DND-41 (cell line): ENCODE measurements around the gene ERBB4.

ENCODE experiments used
- ATAC-seq: fragments of 200-7000 bp; cut with Tn5 transposase; 3 replicates; pipeline ENCODE4 v1.9.1; 2021; ENCODE audit warnings: low read depth; ENCODE audit not compliant: insufficient read depth
- DNase-seq: peaks from one replicate; pipeline ENCODE4 v3.0.0-alpha.2; 2020
- H2AFZ ChIP-seq: 2 replicates; pipeline ENCODE4 v1.6.0; 2012; ENCODE audit warnings: low read depth, low read length
- H3K27ac ChIP-seq: 2 replicates; pipeline ENCODE4 v1.5.1; 2012; ENCODE audit warnings: low read length, inconsistent platforms
- H3K27me3 ChIP-seq: fragments of 200-600 bp; sonication (generic); 2 replicates; pipeline ENCODE4 v1.6.0; 2012; ENCODE audit warnings: low read length, mild to moderate bottlenecking, inconsistent platforms; ENCODE audit not compliant: insufficient read depth, poor library complexity
- H3K36me3 ChIP-seq: 2 replicates; pipeline ENCODE4 v1.5.1; 2012; ENCODE audit warnings: low read length, inconsistent platforms; ENCODE audit not compliant: insufficient read depth
- H3K4me1 ChIP-seq: 2 replicates; pipeline ENCODE4 v1.5.1; 2012; ENCODE audit warnings: mild to moderate bottlenecking, low read length; ENCODE audit not compliant: insufficient read depth
- H3K4me2 ChIP-seq: 2 replicates; pipeline ENCODE4 v1.6.0; 2012; ENCODE audit warnings: mild to moderate bottlenecking, moderate library complexity, low read length, inconsistent platforms; ENCODE audit not compliant: insufficient read depth
- H3K4me3 ChIP-seq, 2 experiments: fragments of 200-600 bp in 1 of 2; shearing (Covaris generic) in 1 of 2; 2 replicates each; pipeline ENCODE4 v1.5.1; 2012 to 2016; ENCODE audit warnings: inconsistent platforms in 2 of 2, low read length in 2 of 2, mild to moderate bottlenecking in 2 of 2, low read depth in 1 of 2, moderate library complexity in 1 of 2
- H3K79me2 ChIP-seq: 2 replicates; pipeline ENCODE4 v1.6.0; 2012; ENCODE audit warnings: low read length, inconsistent platforms; ENCODE audit not compliant: insufficient read depth
- H3K9ac ChIP-seq: 2 replicates; pipeline ENCODE4 v1.6.0; 2012; ENCODE audit warnings: low read depth, mild to moderate bottlenecking, inconsistent platforms, low read length, moderate library complexity
- H3K9me3 ChIP-seq: 2 replicates; pipeline ENCODE4 v1.5.1; 2012; ENCODE audit warnings: low read length, moderate library complexity, mild to moderate bottlenecking, inconsistent platforms; ENCODE audit not compliant: insufficient read depth, severe bottlenecking
- H4K20me1 ChIP-seq: 2 replicates; pipeline ENCODE4 v1.6.0; 2012; ENCODE audit warnings: low read length; ENCODE audit not compliant: insufficient read depth
- EZH2 ChIP-seq: IDR thresholded peaks from 3 replicates; pipeline ENCODE4 v1.6.1; 2012; ENCODE audit warnings: borderline replicate concordance, low read depth, mild to moderate bottlenecking, moderate library complexity, low read length, inconsistent platforms; ENCODE audit not compliant: severe bottlenecking
- TF ChIP-seq, protein P1 (sequence below): IDR thresholded peaks from 2 replicates; pipeline ENCODE4 v1.5.1; 2012; ENCODE audit warnings: borderline replicate concordance, low read length, moderate library complexity, mild to moderate bottlenecking; ENCODE audit not compliant: poor library complexity, severe bottlenecking; ENCODE audit errors: extremely low read depth

ERBB4 gene

DNA sequence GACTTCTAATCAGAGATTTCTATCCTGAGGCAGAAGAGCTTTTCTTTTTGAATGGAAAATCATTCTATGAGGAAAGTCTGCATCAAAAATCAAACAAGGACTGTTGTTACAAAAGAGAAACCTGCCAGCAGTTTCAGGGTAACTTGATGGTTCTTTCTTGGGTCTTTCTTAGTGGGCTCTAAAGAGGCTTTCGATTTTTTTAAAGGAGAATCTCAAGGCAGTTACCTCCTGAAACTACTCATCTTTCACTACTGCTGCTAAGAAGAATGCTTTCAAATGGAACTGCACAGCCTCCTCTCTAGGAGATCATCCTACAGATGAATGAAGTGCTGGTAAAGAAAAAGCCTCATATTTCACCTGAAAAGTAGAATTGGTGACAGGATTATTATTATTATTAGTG lies 272.3 kb downstream of the ERBB4 start:
- no peaks in the 10 kb centered on the region for H4K20me1 ChIP-seq
- H3K27me3 ChIP-seq: no peaks in the 10 kb centered on the region
- TF ChIP-seq, protein P1, sequence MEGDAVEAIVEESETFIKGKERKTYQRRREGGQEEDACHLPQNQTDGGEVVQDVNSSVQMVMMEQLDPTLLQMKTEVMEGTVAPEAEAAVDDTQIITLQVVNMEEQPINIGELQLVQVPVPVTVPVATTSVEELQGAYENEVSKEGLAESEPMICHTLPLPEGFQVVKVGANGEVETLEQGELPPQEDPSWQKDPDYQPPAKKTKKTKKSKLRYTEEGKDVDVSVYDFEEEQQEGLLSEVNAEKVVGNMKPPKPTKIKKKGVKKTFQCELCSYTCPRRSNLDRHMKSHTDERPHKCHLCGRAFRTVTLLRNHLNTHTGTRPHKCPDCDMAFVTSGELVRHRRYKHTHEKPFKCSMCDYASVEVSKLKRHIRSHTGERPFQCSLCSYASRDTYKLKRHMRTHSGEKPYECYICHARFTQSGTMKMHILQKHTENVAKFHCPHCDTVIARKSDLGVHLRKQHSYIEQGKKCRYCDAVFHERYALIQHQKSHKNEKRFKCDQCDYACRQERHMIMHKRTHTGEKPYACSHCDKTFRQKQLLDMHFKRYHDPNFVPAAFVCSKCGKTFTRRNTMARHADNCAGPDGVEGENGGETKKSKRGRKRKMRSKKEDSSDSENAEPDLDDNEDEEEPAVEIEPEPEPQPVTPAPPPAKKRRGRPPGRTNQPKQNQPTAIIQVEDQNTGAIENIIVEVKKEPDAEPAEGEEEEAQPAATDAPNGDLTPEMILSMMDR: no peak
- no peak for TF ChIP-seq EZH2
- no peak overlapping the region for H3K9ac ChIP-seq
- H3K4me2 ChIP-seq: no peak overlapping the region
- H3K27ac ChIP-seq: no peak overlapping the region
- H3K9me3 ChIP-seq: no peaks in the 10 kb centered on the region
- DNase-seq: no peak
- no peak overlapping the region for H3K4me3 ChIP-seq
- no peaks in the 10 kb centered on the region for H3K4me1 ChIP-seq
- H2AFZ ChIP-seq: no peak overlapping the region
- no peaks in the 10 kb centered on the region for H3K79me2 ChIP-seq
- ATAC-seq: no peak
- no peaks in the 10 kb centered on the region for H3K36me3 ChIP-seq

DNA sequence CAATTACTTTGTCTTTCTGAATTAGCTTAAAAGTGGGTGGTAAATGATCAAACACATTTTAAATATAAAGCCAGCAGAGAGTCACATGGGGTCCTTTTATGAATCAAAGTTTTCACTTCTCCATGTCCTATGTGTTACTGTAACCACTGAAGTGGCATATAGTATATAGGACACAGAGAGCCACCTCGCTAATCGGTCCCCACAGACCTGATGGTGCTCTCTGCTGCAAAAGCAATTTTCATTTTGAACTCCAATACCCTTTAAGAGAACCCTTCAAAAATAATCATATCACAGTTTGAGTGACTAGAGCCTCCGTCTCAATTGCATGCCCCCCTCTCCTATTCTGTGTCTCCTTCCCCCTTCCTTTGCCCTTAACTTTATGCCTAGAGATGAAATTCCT lies 272.8 kb downstream of the ERBB4 start:
- no peaks in the 10 kb centered on the region for H3K27me3 ChIP-seq
- H4K20me1 ChIP-seq: no peaks in the 10 kb centered on the region
- no peaks in the 10 kb centered on the region for H3K4me1 ChIP-seq
- H3K27ac ChIP-seq: no peak overlapping the region
- DNase-seq (no peak), ATAC-seq (no peak)
- no peak overlapping the region for H3K9ac ChIP-seq
- TF ChIP-seq, protein P1: no peak
- TF ChIP-seq EZH2: no peak
- no peak overlapping the region for H3K4me2 ChIP-seq
- no peaks in the 10 kb centered on the region for H3K79me2 ChIP-seq
- H3K4me3 ChIP-seq: no peak overlapping the region
- H2AFZ ChIP-seq: no peak overlapping the region
- H3K36me3 ChIP-seq: no peaks in the 10 kb centered on the region
- H3K9me3 ChIP-seq: no peaks in the 10 kb centered on the region

DNA sequence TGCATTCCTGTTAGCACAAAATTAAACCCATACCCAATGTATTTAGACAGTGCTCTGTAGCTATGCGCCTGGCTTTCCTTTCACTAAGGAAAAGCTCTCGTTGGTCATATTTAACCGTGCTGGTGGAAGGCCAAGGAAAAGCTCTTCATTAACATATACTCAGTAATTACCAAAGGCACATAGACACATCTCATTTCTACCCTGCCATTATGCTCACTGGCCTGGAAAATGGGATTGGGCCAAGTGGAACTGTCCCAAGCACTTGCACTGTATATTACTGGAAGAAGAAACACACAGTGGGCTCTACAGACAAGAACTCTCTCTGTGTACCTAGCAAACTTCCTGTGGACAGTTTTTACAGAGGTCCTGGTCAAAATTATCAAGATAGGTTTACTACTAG lies 274.4 kb downstream of the ERBB4 start:
- no peak overlapping the region for H3K9ac ChIP-seq
- H3K27me3 ChIP-seq: no peaks in the 10 kb centered on the region
- no peaks in the 10 kb centered on the region for H3K79me2 ChIP-seq
- no peak overlapping the region for H3K4me2 ChIP-seq
- H4K20me1 ChIP-seq: no peaks in the 10 kb centered on the region
- ATAC-seq: no peak
- TF ChIP-seq, protein P1: no peak
- TF ChIP-seq EZH2: no peak
- H3K36me3 ChIP-seq: no peaks in the 10 kb centered on the region
- H3K4me3 ChIP-seq: no peak overlapping the region
- H3K9me3 ChIP-seq: no peaks in the 10 kb centered on the region
- H3K4me1 ChIP-seq: no peaks in the 10 kb centered on the region
- no peak for DNase-seq
- H3K27ac ChIP-seq: no peak overlapping the region
- H2AFZ ChIP-seq: no peak overlapping the region

DNA sequence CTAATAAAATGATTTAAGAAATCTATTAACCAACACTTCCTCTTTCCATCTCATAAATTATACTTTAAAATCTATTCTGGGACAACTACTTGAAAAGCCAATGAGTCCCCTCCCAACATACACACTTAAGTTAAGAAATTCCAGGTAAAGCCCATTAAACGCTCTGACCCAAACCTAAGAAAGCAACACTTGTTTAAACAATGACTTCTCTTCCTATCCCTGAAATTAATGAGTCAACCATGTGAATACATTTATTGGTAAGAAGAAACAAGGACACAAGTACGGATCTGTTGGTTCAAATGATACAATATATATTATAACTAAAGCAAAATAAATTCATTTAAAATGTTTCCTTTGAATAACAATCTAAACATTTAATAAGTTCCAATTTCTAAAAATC lies 279.4 kb downstream of the ERBB4 start:
- H3K9ac ChIP-seq: no peak overlapping the region
- H3K27ac ChIP-seq: no peak overlapping the region
- H3K4me1 ChIP-seq: no peaks in the 10 kb centered on the region
- ATAC-seq: no peak
- no peaks in the 10 kb centered on the region for H3K27me3 ChIP-seq
- DNase-seq: no peak
- H2AFZ ChIP-seq: no peak overlapping the region
- H4K20me1 ChIP-seq: no peaks in the 10 kb centered on the region
- H3K4me2 ChIP-seq: no peak overlapping the region
- no peaks in the 10 kb centered on the region for H3K36me3 ChIP-seq
- no peak overlapping the region for H3K4me3 ChIP-seq
- H3K79me2 ChIP-seq: no peaks in the 10 kb centered on the region
- no peak for TF ChIP-seq EZH2
- TF ChIP-seq, protein P1: no peak
- H3K9me3 ChIP-seq: no peaks in the 10 kb centered on the region
